ENCODE data around the gene VPS33A. TPM values are rescaled to one million over a fixed set of nuclear protein-coding genes. Genes with fewer than 3 reads are reported as not detected.

Gene VPS33A
- total and polyA plus RNA-seq, 2 of the 13 experiments (the other 11 are each of a cell fraction or from before 2014, with no cell fraction given), result 11.0 to 43.6 TPM

- TF ChIP-seq NFE2L2 (IDR thresholded peaks at IDR 0.05; ENCODE audit: low read length), result no peak
- no peak for TF ChIP-seq ZNF652 (CRISPR knock-in tag; IDR thresholded peaks at IDR 0.05; ENCODE audit: borderline replicate concordance, low read depth)
- TF ChIP-seq ATM (IDR thresholded peaks at IDR 0.05; ENCODE audit: borderline replicate concordance), result no peak
- TF ChIP-seq TP53 (CRISPR knock-in tag; conservative IDR thresholded peaks at IDR 0.05), result peak; percentile 61; the same call in 1 of the 2 replicates
- no peak for TF ChIP-seq NPAS2 (CRISPR knock-in tag; IDR thresholded peaks at IDR 0.05; ENCODE audit: borderline replicate concordance)
- peak; percentile 81; the same call in 1 of the 2 replicates for TF ChIP-seq GATAD2A (CRISPR knock-in tag; IDR thresholded peaks at IDR 0.05)
- no peak for TF ChIP-seq ZFAT (CRISPR knock-in tag; conservative IDR thresholded peaks at IDR 0.05)
- TF ChIP-seq ZNF235 (CRISPR knock-in tag; IDR thresholded peaks at IDR 0.05; ENCODE audit: borderline replicate concordance), result no peak; the same call in 1 of the 2 replicates
- 0 out of 2 replicates have a peak, but pooled peaks have one; percentile 35 for TF ChIP-seq ZFP1 (CRISPR knock-in tag; IDR thresholded peaks at IDR 0.05)
- peak; percentile 74; the same call in 1 of the 2 replicates for TF ChIP-seq ZNF772 (CRISPR knock-in tag; IDR thresholded peaks at IDR 0.05)
- no peak for TF ChIP-seq PBX2 (CRISPR knock-in tag; IDR thresholded peaks at IDR 0.05)
- peak in 1 of 2 experiments; percentile 57; a peak in 2 of 4 replicates for TF ChIP-seq ATF4 (CRISPR knock-in tag; IDR thresholded peaks at IDR 0.05)
- no peak; the same call in 1 of the 2 replicates for TF ChIP-seq ZBTB10 (CRISPR knock-in tag; IDR thresholded peaks at IDR 0.05; ENCODE audit: borderline replicate concordance)
- no peak for TF ChIP-seq ZNF775 (CRISPR knock-in tag; IDR thresholded peaks at IDR 0.05; ENCODE audit: borderline replicate concordance)
- no peak for TF ChIP-seq SETDB1 (CRISPR knock-in tag; IDR thresholded peaks at IDR 0.05; ENCODE audit: borderline replicate concordance)
- TF ChIP-seq ZNF331 (CRISPR knock-in tag; IDR thresholded peaks at IDR 0.05), result peak; percentile 68; the same call in 1 of the 2 replicates
- TF ChIP-seq MEIS2 (CRISPR knock-in tag; IDR thresholded peaks at IDR 0.05), result no peak; the same call in 1 of the 2 replicates
- 0 out of 2 replicates have a peak, but pooled peaks have one; percentile 1 for TF ChIP-seq ARID3A (IDR thresholded peaks at IDR 0.05; ENCODE audit: low read depth, low read length)
- TF ChIP-seq ZNF563 (CRISPR knock-in tag; IDR thresholded peaks at IDR 0.05), result peak; percentile 47; the same call in 1 of the 2 replicates
- peak; percentile 96 for TF ChIP-seq ZNF761 (CRISPR knock-in tag; conservative IDR thresholded peaks at IDR 0.05)
- TF ChIP-seq HIC2 (CRISPR knock-in tag; IDR thresholded peaks at IDR 0.05; ENCODE audit: low read depth), result peak; percentile 26; the same call in 1 of the 2 replicates
- TF ChIP-seq HMG20A (CRISPR knock-in tag; IDR thresholded peaks at IDR 0.05; ENCODE audit: borderline replicate concordance), result no peak; the same call in 1 of the 2 replicates
Observed at GRCh38 chr12:122266230-122266901, at the start of gene VPS33A (continued).

Data from HepG2 (cell line).